ENCODE results near the gene MTNR1B.

Gene MTNR1B

DNA sequence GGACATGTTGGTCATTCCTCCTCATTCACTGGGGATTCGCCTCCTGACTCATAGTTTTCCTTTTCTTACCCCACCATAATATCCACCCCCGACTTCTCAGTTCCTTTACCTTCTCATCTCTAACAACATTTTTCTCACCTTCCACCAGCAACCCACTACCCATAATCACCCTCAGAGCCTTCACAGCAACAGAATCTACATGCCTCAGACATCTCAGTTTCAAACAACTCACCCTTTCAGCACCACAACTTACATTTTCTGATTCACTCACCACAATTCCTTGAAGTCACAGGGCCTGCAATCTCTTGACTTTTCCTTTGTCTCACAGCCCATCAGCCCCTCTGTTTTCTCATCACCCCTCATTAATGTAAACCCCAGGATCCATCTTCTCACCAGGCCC, 2.3 kb upstream of the MTNR1B start:
- no peak overlapping the region for H3K4me2 ChIP-seq (ENCODE audit: low read length, poor library complexity, severe bottlenecking)
- H2BK15ac ChIP-seq (ENCODE audit: low read depth, poor library complexity, severe bottlenecking) = no peak overlapping the region
- no peak overlapping the region for H4K91ac ChIP-seq (ENCODE audit: low read length)
- H3K9me3 ChIP-seq (ENCODE audit: control insufficient read depth, low read length) = no peaks in the 10 kb centered on the region
- H3K27ac ChIP-seq (ENCODE audit: low read length, poor library complexity, severe bottlenecking) = no peak overlapping the region
- H2AK5ac ChIP-seq (ENCODE audit: low read length, severe bottlenecking) = no peak overlapping the region
- no peak overlapping the region for H3K18ac ChIP-seq (ENCODE audit: low read depth in 1 of 2, low read length in 2 of 2)
- no peak overlapping the region for H3K23ac ChIP-seq (ENCODE audit: low read length in 2 of 2)
- no peak overlapping the region for H2BK5ac ChIP-seq (ENCODE audit: low read depth, low read length, poor library complexity, severe bottlenecking)
- no peak overlapping the region for H2BK12ac ChIP-seq (ENCODE audit: low read length in 2 of 2)
- H4K8ac ChIP-seq (ENCODE audit: low read length) = no peak overlapping the region
- H3K4me3 ChIP-seq (ENCODE audit: insufficient read depth in 1 of 2, low read depth in 1 of 2, low read length in 2 of 2) = no peak overlapping the region
- peaks cover 24 to 31% of the 10 kb centered on the region in 2 experiments for H3K27me3 ChIP-seq (ENCODE audit: control insufficient read depth in 1 of 2, insufficient read depth in 1 of 2, low read length in 2 of 2)
- H3K36me3 ChIP-seq (ENCODE audit: control insufficient read depth in 1 of 2, insufficient read depth in 2 of 2, low read depth in 1 of 2, low read length in 2 of 2) = peaks cover 0 to 2% of the 10 kb centered on the region in 2 experiments
- H3K14ac ChIP-seq (ENCODE audit: low read length in 2 of 2) = no peak overlapping the region
- no peak for DNase-seq
- no peak overlapping the region for H2BK120ac ChIP-seq (ENCODE audit: low read depth, low read length)
- no peak overlapping the region for H3K9ac ChIP-seq (ENCODE audit: low read length)
- H2AFZ ChIP-seq (ENCODE audit: low read depth, low read length) = no peak overlapping the region
- no peak overlapping the region for H3K4ac ChIP-seq (ENCODE audit: low read depth in 1 of 2, low read length in 2 of 2)
- H3K79me1 ChIP-seq (replicated peaks; ENCODE audit: low read length, poor library complexity, severe bottlenecking) = no peaks in the 10 kb centered on the region
- H3K4me1 ChIP-seq (ENCODE audit: control insufficient read depth, insufficient read depth, low read depth, low read length) = peaks cover 11% of the 10 kb centered on the region
- WGBS = 87% methylated on average over 2 of the region's 2 CpGs

DNA sequence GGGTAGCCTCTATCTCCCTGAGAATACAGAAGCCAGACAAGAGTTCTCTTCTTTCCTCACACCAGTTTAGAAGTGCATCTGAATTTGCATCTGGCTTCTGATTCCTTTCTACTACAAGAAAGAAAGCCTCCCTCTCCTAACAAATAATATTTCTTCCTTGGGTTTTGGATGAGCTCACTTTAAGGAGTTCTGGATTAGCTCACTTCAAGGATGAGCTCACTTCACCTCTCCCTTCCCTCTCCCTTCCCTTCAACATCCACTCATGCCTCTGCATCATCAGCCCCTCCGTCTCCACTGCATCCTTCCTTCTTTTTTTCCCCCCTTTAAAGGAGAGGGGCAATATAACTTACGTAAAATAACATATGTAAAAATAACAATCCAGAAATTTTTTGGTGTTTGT, 1.6 kb upstream of the MTNR1B start:
- Histone ChIP-seq H3K9me3 (ENCODE audit: control insufficient read depth, low read length) (no peaks in the 10 kb centered on the region), H2BK12ac (ENCODE audit: low read length in 2 of 2) (no peak overlapping the region), H3K18ac (ENCODE audit: low read depth in 1 of 2, low read length in 2 of 2) (no peak overlapping the region), H4K91ac (ENCODE audit: low read length) (no peak overlapping the region), H3K27me3 (ENCODE audit: control insufficient read depth in 1 of 2, insufficient read depth in 1 of 2, low read length in 2 of 2) (peaks cover 30 to 31% of the 10 kb centered on the region in 2 experiments), H3K4me1 (ENCODE audit: control insufficient read depth, insufficient read depth, low read depth, low read length) (peaks cover 11% of the 10 kb centered on the region), H3K36me3 (ENCODE audit: control insufficient read depth in 1 of 2, insufficient read depth in 2 of 2, low read depth in 1 of 2, low read length in 2 of 2) (peaks cover 0 to 2% of the 10 kb centered on the region in 2 experiments), H2BK15ac (ENCODE audit: low read depth, poor library complexity, severe bottlenecking) (no peak overlapping the region), H2AFZ (ENCODE audit: low read depth, low read length) (no peak overlapping the region), H3K14ac (ENCODE audit: low read length in 2 of 2) (no peak overlapping the region), H3K9ac (ENCODE audit: low read length) (no peak overlapping the region), H2AK5ac (ENCODE audit: low read length, severe bottlenecking) (no peak overlapping the region), H3K79me1 (replicated peaks; ENCODE audit: low read length, poor library complexity, severe bottlenecking) (no peaks in the 10 kb centered on the region), H3K23ac (ENCODE audit: low read length in 2 of 2) (no peak overlapping the region), H2BK5ac (ENCODE audit: low read depth, low read length, poor library complexity, severe bottlenecking) (no peak overlapping the region), H3K4me2 (ENCODE audit: low read length, poor library complexity, severe bottlenecking) (no peak overlapping the region), H4K8ac (ENCODE audit: low read length) (no peak overlapping the region), H3K4me3 (ENCODE audit: insufficient read depth in 1 of 2, low read depth in 1 of 2, low read length in 2 of 2) (no peak overlapping the region), H2BK120ac (ENCODE audit: low read depth, low read length) (no peak overlapping the region), H3K4ac (ENCODE audit: low read depth in 1 of 2, low read length in 2 of 2) (no peak overlapping the region), H3K27ac (ENCODE audit: low read length, poor library complexity, severe bottlenecking) (no peak overlapping the region)
- no CpG with 5 or more reads among the region's 2 CpGs for WGBS
- DNase-seq = no peak

DNA sequence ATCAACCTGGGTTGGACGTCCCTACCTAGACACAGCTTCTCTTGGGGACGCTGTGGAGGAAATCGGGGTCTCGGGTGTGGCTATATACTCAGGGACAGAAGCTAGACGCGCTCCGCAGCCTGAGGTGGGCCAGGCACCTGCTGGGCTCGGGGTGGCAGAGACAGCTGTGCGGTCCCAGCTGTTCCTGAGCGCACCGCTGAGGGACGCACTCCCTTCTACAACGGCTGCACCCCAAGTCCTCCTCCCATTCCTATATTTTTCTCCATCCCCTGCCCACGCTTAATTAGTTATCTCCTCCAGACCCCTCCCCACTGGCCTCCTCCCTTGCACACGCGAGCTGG, 188 bp upstream of the MTNR1B start:
- Histone ChIP-seq H3K4me2 (ENCODE audit: low read length, poor library complexity, severe bottlenecking) (peak overlapping the region; percentile 59), H2BK120ac (ENCODE audit: low read depth, low read length) (no peak overlapping the region)
- 16% methylated on average over 16 of the region's 16 CpGs for WGBS

DNA sequence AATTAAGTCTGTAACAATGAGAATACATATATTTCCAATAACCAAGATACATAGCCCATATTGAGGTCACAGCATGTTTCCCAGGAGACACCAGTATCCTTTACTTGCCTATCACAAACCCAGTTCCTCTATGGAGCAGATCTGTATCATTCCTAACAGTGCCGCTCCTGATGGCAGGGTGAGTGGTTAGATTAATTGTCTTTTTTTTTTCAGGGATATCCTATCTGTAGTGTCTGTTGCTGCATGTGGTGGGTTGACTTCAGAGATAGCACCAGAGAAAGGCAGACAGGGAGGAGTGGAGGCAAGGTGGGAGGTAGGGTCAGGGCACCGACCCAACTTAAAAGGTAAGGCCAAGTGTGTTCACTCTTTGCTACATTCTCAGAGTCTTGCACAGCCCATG, 2.8 kb downstream of the MTNR1B start:
- no peak overlapping the region for H3K4ac ChIP-seq (ENCODE audit: low read depth in 1 of 2, low read length in 2 of 2)
- no peak overlapping the region for H2BK15ac ChIP-seq (ENCODE audit: low read depth, poor library complexity, severe bottlenecking)
- H3K18ac ChIP-seq (ENCODE audit: low read depth in 1 of 2, low read length in 2 of 2) = no peak overlapping the region
- peaks cover 0 to 2% of the 10 kb centered on the region in 2 experiments for H3K36me3 ChIP-seq (ENCODE audit: control insufficient read depth in 1 of 2, insufficient read depth in 2 of 2, low read depth in 1 of 2, low read length in 2 of 2)
- no peak overlapping the region for H3K14ac ChIP-seq (ENCODE audit: low read length in 2 of 2)
- no peak overlapping the region for H3K9ac ChIP-seq (ENCODE audit: low read length)
- H2BK120ac ChIP-seq (ENCODE audit: low read depth, low read length) = no peak overlapping the region
- H3K23ac ChIP-seq (ENCODE audit: low read length in 2 of 2) = no peak overlapping the region
- H3K27ac ChIP-seq (ENCODE audit: low read length, poor library complexity, severe bottlenecking) = no peak overlapping the region
- no peak overlapping the region for H3K4me2 ChIP-seq (ENCODE audit: low read length, poor library complexity, severe bottlenecking)
- 74% methylated on average over 2 of the region's 2 CpGs for WGBS
- peaks cover 35 to 38% of the 10 kb centered on the region in 2 experiments for H3K27me3 ChIP-seq (ENCODE audit: control insufficient read depth in 1 of 2, insufficient read depth in 1 of 2, low read length in 2 of 2)
- no peaks in the 10 kb centered on the region for H3K79me1 ChIP-seq (replicated peaks; ENCODE audit: low read length, poor library complexity, severe bottlenecking)
- no peak overlapping the region for H2BK5ac ChIP-seq (ENCODE audit: low read depth, low read length, poor library complexity, severe bottlenecking)
- no peak overlapping the region for H2AK5ac ChIP-seq (ENCODE audit: low read length, severe bottlenecking)
- H3K4me1 ChIP-seq (ENCODE audit: control insufficient read depth, insufficient read depth, low read depth, low read length) = peaks cover 11% of the 10 kb centered on the region
- H4K91ac ChIP-seq (ENCODE audit: low read length) = no peak overlapping the region
- no peak overlapping the region for H2AFZ ChIP-seq (ENCODE audit: low read depth, low read length)
- H2BK12ac ChIP-seq (ENCODE audit: low read length in 2 of 2) = no peak overlapping the region
- no peak for DNase-seq
- H3K4me3 ChIP-seq (ENCODE audit: insufficient read depth in 1 of 2, low read depth in 1 of 2, low read length in 2 of 2) = no peak overlapping the region
- H4K8ac ChIP-seq (ENCODE audit: low read length) = no peak overlapping the region
- no peaks in the 10 kb centered on the region for H3K9me3 ChIP-seq (ENCODE audit: control insufficient read depth, low read length)

More for the DNA sequence above, 188 bp upstream of the MTNR1B start:
- DNase-seq = no peak
- Histone ChIP-seq H4K8ac (ENCODE audit: low read length) (no peak overlapping the region), H4K91ac (ENCODE audit: low read length) (peak overlapping the region; percentile 4), H3K79me1 (replicated peaks; ENCODE audit: low read length, poor library complexity, severe bottlenecking) (no peaks in the 10 kb centered on the region), H3K4me1 (ENCODE audit: control insufficient read depth, insufficient read depth, low read depth, low read length) (peaks cover 11% of the 10 kb centered on the region), H3K4me3 (ENCODE audit: insufficient read depth in 1 of 2, low read depth in 1 of 2, low read length in 2 of 2) (peak overlapping the region in 1 of 2 experiments; percentile 72), H2BK5ac (ENCODE audit: low read depth, low read length, poor library complexity, severe bottlenecking) (no peak overlapping the region), H3K9me3 (ENCODE audit: control insufficient read depth, low read length) (no peaks in the 10 kb centered on the region), H3K18ac (ENCODE audit: low read depth in 1 of 2, low read length in 2 of 2) (no peak overlapping the region), H3K23ac (ENCODE audit: low read length in 2 of 2) (no peak overlapping the region), H3K27me3 (ENCODE audit: control insufficient read depth in 1 of 2, insufficient read depth in 1 of 2, low read length in 2 of 2) (peaks cover 38 to 39% of the 10 kb centered on the region in 2 experiments), H2AFZ (ENCODE audit: low read depth, low read length) (no peak overlapping the region), H2BK12ac (ENCODE audit: low read length in 2 of 2) (no peak overlapping the region), H2AK5ac (ENCODE audit: low read length, severe bottlenecking) (no peak overlapping the region), H3K27ac (ENCODE audit: low read length, poor library complexity, severe bottlenecking) (no peak overlapping the region), H3K14ac (ENCODE audit: low read length in 2 of 2) (no peak overlapping the region), H3K36me3 (ENCODE audit: control insufficient read depth in 1 of 2, insufficient read depth in 2 of 2, low read depth in 1 of 2, low read length in 2 of 2) (peaks cover 0 to 2% of the 10 kb centered on the region in 2 experiments), H2BK15ac (ENCODE audit: low read depth, poor library complexity, severe bottlenecking) (no peak overlapping the region), H3K4ac (ENCODE audit: low read depth in 1 of 2, low read length in 2 of 2) (no peak overlapping the region), H3K9ac (ENCODE audit: low read length) (no peak overlapping the region)

Measured in mesenchymal stem cell (in vitro differentiated cells and primary cell).